Renal cortical epithelial cell (primary cell): ENCODE results near the gene MYOM1. TPM values are rescaled to one million over a fixed set of nuclear protein-coding genes. Genes with fewer than 3 reads are reported as not detected.
"Not testable (repeated sequence)": the region's sequence is repeated elsewhere in the genome, so short reads cannot be mapped to it uniquely, and the experiment has no call there.

Source experiments
- DNase-seq: peaks from one replicate; pipeline ENCODE4 v3.0.0-alpha.2; 2011; ENCODE audit warnings: low read depth
- total RNA-seq: library from RNA; depleted of rRNA; stranded (reverse); fragments of >200 nt; gene quantifications from 2 replicates; pipeline ENCODE4 v1.2.3, GENCODE V29; 2014

The MYOM1 gene
- total RNA-seq, 1 donor from 2014 or later = 0.99 TPM

DNA sequence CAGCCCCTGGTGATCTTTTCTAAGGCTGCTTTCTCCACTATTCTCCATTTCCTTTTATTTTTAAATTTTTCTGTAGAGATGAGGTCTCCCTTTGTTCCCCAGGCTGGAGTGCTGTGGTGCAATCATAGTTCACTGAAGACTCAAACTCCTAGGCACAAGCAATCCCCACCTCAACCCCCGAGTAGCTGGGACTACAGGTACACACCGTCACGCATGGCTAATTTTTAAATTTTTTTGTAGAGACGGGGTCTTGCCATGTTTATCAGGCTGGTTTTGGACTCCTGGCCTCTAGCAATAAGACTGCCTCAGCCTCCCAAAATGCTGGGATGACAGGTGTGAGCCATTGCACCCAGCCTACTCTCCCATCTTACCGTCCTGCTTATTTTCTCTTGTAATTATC lies 184.1 kb downstream of the MYOM1 start:
- no peak for DNase-seq

DNA sequence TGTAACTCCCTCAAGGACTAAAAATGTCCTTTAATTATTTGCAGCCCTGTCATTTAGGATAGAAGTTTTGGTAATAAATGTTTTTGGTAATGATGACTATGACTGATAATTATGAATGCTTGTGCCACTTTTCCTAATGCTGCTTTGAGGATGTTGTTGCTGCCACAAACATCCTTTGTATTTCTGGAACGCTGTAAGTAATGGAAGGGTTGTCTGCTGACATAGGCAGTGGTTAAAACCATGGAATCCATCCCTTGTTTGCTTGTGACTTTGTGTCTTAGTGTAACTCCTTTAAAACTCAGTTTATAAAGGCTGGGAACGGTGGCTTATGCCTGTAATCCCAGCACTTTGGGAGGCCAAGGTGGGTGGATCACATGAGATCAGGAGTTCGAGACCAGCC lies 187.0 kb downstream of the MYOM1 start:
- no peak for DNase-seq

DNA sequence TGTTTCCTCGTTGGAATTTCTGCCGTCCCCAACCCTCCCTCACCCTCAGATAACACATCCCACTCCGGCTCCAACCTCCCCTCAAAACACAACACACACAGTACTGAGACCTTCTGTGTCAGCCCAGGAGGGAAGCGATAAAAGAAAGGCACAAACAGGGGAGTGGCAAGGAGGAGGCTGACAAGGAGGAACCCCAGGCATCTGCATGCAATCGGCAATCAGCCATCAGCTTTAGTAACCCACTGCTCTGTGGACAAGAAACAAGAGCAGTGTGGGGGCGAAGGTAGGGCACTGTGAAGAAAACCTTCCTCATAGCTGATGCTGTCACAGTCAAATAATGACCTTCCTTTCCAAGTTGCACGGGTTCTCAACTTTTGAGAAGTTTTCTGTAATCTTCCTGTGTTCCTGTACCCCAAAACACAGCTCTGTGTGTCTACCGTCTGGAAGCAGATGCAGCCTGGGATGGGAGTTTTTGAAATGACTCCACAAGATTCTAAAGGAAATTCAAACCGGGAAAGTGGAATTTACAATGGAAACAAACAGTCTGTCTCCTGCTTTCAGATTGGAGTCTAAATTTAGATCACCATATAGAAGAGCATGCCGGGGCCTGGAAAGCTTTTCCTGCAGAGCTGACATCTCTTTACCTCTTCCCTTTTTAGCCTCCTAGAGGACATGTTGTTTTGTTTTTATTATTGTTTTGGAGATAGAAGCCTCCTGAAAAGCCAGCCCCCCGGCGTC lies 190.4 kb downstream of the MYOM1 start:
- DNase-seq = no peak

DNA sequence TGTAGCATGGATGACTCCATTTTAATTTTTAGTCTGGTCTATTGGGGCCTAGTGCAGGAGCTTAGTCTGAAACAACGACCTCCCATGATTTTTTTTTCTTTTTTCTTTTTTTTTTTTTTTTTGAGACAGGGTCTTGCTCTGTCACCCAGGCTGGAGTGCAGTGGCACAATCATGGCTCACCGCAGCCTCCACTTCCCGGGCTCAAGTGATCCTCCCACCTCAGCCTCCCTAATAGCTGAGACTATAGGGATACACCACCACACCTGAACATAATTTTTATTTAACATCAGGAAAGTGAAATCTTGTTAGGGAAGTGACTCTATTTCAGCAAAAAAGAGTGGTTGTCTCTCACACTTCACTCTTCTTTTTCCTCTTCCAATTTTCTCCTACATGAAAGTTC lies 191.7 kb downstream of the MYOM1 start:
- not testable (repeated sequence) for DNase-seq

DNA sequence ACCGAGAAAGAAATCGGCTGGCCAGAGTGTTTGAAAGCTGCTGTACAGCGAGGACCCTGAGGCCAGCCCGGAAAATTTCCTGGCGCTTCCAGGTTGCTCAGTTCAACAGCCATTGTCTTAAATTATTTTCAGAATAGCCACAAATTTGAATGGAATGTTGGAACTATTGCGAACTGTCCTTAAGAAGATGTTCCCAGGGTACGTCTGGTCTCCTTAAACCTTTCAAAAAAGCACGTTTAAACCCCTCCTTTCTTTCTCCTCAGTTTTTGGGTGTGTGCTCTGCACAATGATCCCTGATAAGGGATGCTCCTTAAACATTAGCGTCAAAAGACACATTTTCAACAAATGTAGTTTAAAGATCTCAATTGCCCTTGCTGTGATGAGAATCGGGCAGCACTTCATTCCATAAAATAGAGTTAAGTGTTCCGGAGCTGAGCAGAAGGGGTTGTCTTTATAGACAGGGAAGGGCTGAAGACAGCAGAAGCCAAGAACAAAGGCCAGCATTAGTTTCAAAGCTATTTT lies 192.3 kb downstream of the MYOM1 start:
- peak; percentile 27 for DNase-seq

DNA sequence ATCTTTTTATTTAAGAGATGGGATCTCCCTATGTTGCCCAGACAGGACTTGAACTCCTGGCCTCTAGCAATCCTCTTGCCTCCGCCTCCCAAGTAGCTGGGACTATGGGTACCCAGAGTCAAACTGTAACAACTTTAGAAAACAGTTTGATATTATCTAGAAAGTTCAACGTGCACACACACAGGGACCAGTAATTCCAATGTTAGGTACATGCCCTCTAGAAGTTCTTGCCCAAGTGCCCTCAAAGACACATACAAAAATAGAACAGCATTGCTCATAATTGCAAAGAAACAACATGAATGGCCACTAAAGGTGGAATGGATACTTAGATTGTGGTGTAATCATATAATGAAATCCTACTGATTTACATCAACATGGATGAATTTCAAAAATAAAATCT lies 194.2 kb downstream of the MYOM1 start:
- DNase-seq = no peak

DNA sequence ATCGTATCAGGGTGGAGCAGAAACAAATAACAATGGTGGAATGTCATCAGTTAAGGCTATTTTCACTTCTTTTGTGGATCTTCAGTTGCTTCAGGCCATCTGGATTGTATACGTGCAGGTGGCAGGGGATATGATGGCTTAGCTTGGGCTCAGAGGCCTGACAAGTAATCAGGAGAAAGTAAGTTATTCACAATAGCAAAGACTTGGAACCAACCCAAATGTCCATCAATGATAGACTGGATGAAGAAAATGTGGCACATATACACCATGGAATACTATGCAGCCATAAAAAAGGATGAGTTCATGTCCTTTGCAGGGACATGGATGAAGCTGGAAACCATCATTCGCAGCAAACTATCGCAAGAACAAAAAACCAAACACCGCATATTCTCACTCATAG lies 196.2 kb downstream of the MYOM1 start:
- not testable (repeated sequence) for DNase-seq

Other genes with a start within 250 kb of the MYOM1 start
- 29.3 and 56.0 TPM in 2 replicates for gene LPIN2, start 206.8 kb downstream of the MYOM1 start, total RNA-seq
- 907 and 2,004 TPM in 2 replicates for gene MYL12A, start 27.8 kb upstream of the MYOM1 start, total RNA-seq
- gene MYL12B, start 42.2 kb upstream of the MYOM1 start, total RNA-seq = 689 and 1,114 TPM in 2 replicates
- 295 and 343 TPM in 2 replicates for gene TGIF1, start 230.2 kb upstream of the MYOM1 start, total RNA-seq